ENCODE measurements around the gene TPST2. TPM values are rescaled to one million over a fixed set of nuclear protein-coding genes. Genes with fewer than 3 reads are reported as not detected.

TPST2 gene
- total RNA-seq, 1 donor from 2014 or later, result 58.7 TPM

DNA sequence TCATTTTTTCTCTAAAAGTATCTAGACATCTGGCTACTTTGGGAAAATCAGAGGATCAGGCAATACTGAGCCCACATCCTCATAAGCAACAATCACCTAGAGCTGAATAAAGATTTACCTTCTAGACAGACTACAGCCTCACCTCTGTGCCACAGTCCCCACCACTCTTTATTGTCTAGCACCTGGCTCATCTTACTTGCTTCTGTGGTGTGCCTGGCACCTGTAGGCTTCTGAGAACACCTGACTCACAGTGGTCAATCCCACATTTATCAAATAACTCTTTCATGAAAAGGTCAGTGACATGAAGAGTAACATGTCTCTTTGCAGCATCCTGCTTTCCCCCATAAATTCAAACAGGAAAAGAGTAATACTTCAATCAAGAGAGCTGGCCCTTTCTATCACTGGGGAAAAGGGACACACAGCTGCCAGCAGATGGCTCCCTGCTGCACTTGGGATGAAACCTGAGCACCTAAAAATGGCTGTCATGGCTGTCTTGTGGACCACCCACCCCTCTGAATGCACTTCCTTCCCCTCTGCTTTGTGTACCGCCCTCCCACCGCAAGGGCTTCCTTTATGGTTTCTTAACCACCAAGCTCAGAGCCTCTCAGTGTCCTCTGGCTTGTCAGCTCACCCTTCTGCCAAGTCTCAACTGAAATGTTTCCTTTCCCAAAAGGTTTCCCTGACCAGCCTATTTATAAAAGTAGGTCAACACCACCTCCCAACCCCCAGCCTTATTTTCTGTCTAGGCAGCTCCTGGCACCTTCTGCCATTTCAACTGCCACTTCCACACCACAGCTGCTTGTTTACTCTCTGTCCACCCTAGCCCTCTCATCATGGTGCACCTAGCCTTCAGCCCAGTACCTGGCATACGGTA is 87.0 kb downstream of the TPST2 start:
- DNase-seq (ENCODE audit: low spot score), result no peak

DNA sequence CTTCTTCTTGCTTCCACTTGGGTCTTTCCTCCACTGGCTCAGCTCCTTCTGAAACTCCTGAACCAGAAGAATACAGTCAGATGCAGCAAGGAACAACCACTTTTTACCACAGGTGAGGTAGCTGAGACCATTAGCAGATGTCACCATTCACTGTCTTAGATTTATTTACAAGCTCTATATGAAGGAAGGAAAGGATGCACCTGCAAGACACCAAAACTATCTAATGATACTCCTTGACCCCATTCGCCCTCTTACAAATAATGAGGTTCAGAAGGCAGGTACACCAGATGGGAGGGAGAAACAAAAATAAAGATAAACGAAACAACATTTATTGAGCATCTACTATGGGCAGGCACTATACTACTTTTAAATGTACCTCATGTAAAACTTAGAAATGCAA is 87.9 kb downstream of the TPST2 start:
- DNase-seq (ENCODE audit: low spot score), result no peak

DNA sequence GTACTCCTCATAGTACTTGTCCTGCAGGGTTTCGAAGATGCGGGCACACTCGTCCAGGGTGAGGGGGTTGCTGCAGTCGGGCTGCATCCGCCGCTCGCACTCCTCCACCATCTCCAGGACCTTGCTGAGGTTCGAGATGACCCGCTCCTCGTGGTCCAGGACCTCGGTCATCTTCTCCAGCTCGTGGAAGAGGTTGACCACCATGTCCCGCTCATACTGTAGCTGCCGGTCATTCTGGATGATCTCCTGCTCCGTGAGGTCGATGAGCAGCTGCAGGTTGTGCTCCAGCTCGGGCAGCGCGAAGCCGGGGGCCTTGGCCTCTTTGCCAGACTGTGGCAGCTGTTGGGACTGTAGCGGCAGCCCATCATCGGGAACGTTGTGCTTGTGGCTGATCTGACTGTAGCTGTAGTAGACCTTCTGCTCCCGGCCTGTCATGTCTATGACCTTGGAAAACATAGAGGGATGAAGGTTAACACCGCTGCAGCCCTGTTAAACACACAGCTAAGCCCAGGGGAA is 90.7 kb downstream of the TPST2 start:
- no peak for DNase-seq (ENCODE audit: low spot score)

DNA sequence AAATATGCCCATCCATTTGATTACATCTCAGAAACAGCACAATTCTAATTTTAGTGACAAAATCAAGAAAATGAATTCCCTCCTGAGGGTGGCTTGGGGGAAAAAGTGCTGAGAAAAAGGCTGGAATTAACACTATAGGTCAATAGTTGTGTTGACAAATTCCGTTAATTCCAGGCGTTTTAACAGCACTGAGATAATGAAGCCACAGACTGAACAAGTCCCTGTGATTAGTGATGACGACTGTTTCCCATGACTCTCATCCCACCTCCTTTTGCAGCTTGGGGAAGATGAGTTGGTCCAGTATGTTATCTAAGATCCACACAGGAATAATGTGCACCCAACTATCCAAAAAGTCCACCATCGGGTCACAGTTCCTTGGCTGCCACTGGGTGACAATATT is 93.5 kb downstream of the TPST2 start:
- DNase-seq (ENCODE audit: low spot score), result no peak

DNA sequence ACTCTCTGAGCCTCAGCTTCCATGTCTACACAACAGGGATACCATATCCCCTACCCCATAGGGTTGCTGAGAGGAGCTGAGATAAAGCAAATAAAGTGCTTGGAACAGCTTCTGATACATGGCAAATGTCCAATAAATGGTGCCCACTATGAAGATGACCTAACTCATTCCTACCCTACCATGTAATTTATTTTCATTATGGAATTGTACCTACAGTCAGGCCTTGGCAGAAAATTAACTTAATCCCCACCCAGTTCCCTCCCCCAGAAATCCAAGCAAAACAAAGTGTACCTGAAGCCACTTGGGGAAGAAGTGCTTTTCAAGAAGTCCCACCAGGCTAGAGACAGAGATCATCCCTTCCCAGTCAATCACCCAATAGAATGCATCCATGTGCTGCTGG is 95.4 kb downstream of the TPST2 start:
- no peak for DNase-seq (ENCODE audit: low spot score)

DNA sequence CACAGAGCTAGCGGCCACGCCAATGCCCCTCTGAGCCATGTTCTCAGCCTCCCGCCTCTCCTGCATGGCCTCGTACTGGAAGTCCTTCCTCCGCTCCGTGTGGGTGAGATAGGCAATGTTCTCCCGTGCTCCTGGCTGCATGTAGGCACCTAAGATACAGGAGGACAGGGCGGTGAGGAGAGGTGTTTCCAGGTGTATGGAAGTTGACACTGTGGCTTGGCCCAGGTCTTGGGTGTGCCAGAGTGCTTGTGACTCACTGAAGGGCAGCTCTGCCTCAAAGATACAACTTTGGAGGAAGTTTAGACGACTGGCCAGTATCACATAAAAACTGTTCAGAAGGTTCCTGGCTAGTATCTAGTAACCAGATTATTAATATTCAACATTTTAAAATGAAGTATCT is 97.7 kb downstream of the TPST2 start:
- no peak for DNase-seq (ENCODE audit: low spot score)

DNA sequence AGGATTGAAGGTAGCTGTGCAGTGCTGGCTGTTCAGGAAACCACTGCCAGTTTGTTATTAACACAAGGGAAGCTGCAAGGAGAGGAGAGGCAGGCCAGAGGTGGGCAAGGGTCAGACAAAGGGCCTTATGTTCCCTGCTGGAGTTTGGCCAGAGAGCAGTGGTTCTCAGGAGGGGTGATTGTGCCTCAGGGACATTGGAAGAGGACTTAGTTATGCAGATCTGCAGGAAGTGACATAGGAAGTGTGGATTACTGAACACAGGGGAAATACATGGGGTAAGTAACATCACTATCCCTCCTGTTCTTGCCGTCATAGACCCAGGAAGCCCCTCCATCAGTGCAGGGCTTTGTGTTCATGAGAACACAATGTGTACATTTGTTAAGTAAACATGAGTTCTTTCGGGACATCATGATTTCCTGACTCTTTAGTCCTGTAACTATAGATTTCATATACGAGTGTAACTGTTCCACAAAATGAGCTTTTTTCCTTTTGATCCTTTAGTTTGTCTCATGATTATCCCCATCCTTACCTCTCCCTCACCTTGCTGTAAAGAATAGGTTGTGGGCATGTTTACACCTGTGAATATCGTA is 100.4 kb downstream of the TPST2 start:
- no peak for DNase-seq (ENCODE audit: low spot score)

DNA sequence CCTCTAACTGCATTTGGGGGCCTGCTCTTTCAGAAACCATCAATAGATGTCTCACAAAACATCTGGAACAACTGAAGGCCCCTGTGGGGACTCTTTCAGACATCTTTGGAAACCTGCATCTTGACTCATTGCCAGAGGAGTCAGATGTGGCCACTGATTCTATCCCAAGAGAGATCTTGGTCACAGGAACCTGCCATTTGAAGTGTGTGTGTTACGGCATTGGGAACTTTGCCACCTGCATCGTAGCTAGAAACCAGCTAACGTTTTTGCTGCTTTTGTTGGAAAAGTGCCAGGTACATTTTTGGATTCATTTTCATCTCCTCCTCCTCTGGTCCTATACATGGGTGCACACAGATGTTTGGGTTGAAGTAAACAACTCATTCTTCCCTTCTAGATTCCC is 101.9 kb downstream of the TPST2 start:
- no peak for DNase-seq (ENCODE audit: low spot score)

DNA sequence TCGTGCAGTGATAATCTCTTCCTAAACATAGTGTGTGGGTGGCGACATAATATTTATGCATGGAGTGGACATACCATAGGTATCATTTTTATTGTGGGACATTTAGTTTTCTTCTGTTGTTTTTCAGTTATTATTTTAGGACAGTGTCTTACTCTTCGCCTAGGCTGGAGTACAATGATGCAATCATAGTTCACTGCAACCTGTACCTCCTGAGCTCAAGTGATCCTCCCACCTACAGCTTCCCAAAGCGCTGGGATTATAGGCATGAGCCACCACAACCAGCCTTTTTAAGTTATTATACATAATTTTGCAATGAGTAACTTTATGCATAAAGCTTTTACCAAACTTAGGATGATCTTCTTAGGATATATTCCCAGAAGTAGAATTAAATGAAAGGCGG is 103.5 kb downstream of the TPST2 start:
- DNase-seq (ENCODE audit: low spot score), result no peak

DNA sequence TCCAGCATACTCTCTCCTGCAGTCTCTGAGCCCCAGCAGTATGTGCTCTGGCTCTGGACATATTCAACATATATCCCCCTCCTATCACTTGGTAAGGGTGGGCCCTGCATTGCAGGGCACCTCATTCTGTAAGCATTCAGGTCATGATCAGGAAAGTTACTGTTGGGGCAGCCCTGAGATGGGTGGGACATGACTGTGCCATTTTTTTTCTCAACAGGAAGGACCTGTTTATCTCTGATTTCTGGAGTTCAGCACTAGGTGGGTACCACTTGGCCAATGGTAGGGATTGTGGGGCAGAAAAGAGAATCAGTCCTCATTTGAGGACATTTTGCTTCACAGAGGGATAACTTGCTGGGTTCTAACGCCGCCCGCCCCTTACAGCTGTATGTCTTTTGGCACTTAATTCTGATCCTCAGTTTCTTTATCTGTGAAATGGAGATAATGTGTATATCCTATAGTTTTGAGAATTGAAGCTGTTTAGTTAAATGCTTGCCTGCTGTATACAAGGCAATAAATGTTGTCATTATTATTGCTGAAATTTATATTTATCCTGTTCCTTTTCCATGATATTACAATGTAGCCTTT is 104.0 kb downstream of the TPST2 start:
- no peak for DNase-seq (ENCODE audit: low spot score)

DNA sequence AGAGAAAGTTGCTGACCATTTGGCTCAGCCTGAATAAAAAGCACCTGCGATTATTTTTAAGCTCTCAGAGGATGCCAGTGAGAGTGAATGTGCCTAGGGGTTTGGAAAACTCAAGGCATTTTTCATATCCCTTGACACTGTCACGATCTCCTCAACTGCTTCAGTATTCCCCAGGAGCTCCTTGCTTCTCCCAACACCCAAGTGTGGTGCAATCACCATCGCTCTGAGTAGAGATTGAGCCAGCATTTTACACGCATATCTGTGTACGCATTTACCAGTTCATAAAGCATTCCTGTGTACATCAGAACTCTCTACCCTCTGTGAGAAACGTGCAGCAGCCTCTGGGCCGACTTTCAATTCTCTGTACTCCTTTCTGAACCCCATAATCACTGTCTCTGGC is 104.9 kb downstream of the TPST2 start:
- DNase-seq (ENCODE audit: low spot score), result no peak

DNA sequence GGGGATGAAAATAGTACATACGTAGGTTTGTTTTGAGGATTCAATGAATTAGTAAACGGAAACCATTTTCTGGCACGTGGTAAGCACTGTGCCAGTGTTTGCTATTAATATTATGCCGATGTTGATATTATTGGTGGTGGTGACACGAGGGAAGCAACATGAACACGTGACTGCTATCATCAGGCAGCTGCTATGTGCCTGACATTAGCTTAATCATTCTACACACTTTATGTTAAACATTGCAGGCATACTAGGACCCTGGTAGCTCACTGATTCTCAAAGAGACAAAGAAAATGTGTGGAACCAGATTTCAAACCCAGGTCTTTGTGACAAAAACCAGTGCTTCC is 105.6 kb downstream of the TPST2 start:
- no peak for DNase-seq (ENCODE audit: low spot score)

DNA sequence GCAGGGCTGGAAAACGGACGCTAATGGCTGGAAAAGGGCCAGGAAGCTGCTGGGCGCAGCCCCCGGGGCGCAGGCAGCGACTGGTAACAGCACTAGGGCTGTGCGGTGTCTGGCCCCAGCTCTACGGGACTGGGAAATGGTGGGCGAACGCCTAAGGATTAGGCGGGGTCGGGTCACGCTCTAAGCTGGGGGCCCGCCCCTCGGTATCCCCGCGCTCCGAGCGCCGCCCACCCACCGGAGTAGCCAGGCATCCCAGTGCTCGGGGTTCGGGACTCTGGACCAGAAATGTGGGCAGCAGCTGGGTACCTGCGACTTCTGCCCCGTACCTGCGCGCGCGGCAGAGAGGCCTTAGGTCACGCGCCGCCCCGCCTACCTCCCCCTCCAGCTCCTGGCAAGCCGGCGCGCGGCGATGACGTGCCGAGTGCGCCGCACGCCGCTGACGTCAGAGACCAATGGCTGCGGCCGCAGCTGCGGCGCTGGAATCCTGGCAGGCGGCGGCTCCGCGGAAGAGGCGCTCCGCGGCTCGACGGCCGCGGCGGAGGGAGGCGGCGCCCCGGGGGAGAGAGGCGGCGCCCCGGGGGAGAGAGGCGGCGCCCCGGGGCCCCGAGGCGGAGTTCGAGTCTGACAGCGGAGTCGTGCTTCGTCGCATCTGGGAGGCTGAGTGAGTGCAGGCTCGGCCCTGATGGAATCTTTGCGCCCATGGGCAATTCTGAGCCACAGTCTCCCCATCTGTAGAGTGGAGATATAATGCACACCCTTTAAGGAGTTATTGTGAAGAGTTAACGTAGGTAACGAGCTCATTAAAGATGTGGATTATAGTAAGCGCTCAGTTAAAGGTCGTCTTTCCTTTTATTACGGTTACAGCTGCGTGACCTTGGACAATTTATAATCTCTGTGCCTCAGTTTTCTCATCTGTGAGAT is 106.2 kb downstream of the TPST2 start, which contains the start of the genes HPS4 and SRRD:
TSS of gene HPS4 (minus strand) at position 345 of the 921 bp plus-strand sequence. CDS start 2,021 bp downstream, outside the sequence.
TSS of gene SRRD (plus strand) at position 439 of the 921 bp plus-strand sequence. CDS start at position 453, 14 bp downstream.
- DNase-seq (ENCODE audit: low spot score), result peak; percentile 97

DNA sequence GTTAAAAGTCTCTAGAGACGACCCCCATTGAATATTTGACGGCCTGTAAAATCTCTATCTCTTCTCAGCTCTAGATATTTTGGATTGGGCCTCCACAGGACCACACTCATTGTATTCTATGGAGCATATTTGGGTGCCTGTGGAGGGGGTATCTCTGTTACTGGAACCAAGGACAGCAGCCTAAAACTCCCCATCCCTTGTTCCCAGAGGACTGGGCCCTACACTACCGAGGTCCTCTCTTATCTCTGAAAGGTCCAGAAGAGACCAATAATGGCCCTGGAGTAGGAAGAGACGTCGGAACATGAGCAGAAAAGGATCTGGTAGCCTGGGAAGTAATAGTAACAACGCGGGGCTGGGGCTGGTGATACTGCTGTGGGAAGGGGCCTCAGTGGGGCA is 106.9 kb downstream of the TPST2 start:
- no peak for DNase-seq (ENCODE audit: low spot score)

DNA sequence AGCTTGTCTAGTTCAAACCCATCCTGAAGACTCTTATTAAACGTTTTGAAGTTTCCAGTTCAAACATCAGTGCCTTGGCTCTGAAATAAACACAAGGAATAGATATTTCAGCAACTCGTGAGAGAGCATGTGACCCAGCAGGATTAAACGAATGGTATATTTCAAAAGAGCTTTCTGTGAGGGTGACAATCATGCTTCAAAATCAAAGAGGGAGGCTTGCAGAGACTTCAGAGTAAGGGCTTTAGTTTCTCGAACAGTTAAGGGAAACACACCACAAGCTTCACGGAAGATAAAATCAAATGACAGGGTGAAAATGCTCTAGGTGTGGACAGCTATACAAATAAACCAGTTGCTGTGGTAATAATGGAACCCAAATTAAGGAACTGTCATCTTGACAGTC is 107.8 kb downstream of the TPST2 start:
- no peak for DNase-seq (ENCODE audit: low spot score)

DNA sequence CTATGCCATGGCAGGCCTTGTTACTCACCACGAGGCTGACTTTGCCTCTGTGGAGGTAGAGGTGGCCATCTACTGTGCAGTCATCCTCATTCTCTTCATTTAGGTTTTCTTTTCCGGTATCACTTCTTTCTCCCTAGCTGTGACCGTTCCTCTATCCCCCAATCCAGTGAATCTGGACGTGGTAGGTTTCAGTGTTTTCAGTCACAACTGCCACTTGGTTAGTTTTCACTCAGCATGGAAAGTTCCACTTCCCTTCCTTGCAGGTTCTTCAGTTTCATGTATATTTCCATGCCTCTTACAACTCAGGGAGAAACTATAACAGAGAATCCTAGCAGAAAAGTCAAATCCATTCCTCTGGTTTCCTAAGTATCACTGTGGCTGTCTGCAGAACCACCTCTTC is 108.2 kb downstream of the TPST2 start:
- no peak for DNase-seq (ENCODE audit: low spot score)

DNA sequence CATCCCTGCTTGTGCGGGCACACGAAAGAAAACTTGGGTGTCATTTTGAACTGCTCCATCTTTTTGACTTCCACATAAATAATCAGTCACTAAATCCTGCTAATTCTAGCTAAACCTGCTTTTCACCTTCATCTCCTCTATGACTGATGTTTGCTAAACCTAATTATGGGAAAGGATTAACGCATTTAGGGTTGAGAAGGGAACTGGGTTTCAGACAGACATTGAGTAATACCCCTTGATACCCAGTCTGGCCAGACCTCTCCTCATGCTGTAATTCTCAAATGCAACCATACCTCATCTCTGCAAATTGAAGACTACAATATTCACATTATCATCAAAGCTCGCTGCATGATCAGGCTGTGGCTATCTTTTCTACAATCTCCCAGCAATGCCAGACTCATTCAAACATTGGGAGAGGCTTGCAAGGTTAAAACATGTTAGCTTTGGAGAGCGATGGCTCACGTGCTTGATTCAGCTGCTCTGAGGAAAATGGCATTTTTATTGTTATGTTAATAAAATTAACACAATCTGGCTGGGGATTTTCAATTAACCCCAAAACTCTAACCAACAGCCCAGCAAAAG is 108.7 kb downstream of the TPST2 start:
- DNase-seq (ENCODE audit: low spot score), result no peak

DNA sequence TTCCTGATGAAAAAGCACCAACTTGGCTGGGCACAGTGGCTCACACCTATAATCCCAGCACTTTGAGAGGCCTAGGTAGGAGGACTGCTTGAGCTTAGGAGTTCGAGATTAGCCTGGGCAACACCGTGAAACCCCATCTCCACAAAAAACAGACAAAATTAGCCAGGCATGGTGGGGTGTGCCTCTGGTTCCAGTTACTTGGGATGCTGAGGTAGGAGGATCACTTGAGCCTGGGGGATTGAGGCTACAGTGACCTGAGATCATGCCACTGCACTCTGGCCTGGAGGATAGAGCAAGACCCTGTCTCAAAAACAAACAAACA is 109.4 kb downstream of the TPST2 start:
- no peak for DNase-seq (ENCODE audit: low spot score)

DNA sequence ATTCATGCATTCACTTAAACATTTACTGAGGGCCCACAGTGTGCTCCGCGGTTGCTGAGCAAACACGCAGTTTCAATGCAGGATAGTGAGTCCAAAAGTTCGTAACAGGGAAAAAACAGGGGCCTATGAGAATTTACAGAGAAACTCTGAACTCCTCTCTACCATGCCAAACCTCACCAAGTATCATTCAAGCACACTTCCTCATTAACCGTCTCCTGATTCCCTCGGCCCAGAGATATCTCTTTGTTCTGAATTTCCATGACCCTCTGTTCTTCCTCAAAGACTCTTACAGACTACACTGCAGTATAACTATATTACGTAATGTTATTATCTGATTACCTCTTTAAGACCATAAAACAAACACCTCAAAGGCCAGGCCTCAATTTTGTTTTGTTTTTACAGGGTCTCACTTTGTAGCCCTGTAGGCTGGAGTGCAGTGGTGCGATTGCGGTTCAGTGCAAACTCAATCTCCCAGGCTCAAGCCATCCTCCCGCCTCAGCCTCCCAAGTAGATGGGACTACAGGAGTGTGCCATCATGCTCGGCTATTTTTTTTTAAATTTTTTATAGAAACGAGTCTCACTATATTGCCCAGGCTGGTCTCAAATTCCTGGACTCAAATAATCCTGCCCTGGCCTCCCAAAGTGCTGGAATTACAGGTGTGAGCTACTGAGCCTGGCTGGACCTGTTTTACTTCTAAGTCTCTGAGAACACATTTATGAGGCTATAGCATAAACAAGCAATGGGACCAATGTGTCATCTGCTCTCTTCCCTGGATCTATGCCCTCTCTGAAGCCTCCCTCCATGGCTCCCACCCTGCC is 109.9 kb downstream of the TPST2 start:
- DNase-seq (ENCODE audit: low spot score), result no peak
